ENCODE results near the gene AMBRA1. TPM values are rescaled to one million over a fixed set of nuclear protein-coding genes. Genes with fewer than 3 reads are reported as not detected.

The AMBRA1 gene
- total RNA-seq, 3 donors from 2014 or later (not counting 1 experiment from before 2014, with no cell fraction given): 41.3 to 52.7 (median 46.2) TPM

GRCh38 chr11:46350695-46351094, 243.1 kb downstream of the AMBRA1 start:
- H3K4me3 ChIP-seq (ENCODE audit: low read length): no peak overlapping the region
- no peak for DNase-seq
- 78% methylated on average over 2 of the region's 3 CpGs for WGBS (ENCODE audit: insufficient coverage)
- peak overlapping the region; percentile 41 for H3K27ac ChIP-seq (ENCODE audit: low read length)
- H3K36me3 Mint-ChIP-seq: no peaks in the 10 kb centered on the region
- TF ChIP-seq CTCF (IDR thresholded peaks at IDR 0.05): no peak
- peak overlapping the region; percentile 84 to 87 for H3K27ac Mint-ChIP-seq
- no peaks in the 10 kb centered on the region for H3K27me3 Mint-ChIP-seq (ENCODE audit: low read depth in 2 of 2)
- H3K9me3 Mint-ChIP-seq: no peaks in the 10 kb centered on the region
- ATAC-seq: no peak
- no peaks in the 10 kb centered on the region for H3K9me3 ChIP-seq (ENCODE audit: control insufficient read depth, insufficient read depth, low read length)
- H3K4me3 Mint-ChIP-seq: peak overlapping the region; percentile 78
- peaks cover 88% of the 10 kb centered on the region for H3K4me1 ChIP-seq (ENCODE audit: control insufficient read depth, insufficient read depth, low read length)
- intact Hi-C loops (cut with micrococcal nuclease): no loop called here
- no peaks in the 10 kb centered on the region for H3K27me3 ChIP-seq (ENCODE audit: control insufficient read depth, insufficient read depth, low read length)
- peaks cover 23% of the 10 kb centered on the region for H3K36me3 ChIP-seq (ENCODE audit: control insufficient read depth, insufficient read depth, low read length)
- H3K4me1 Mint-ChIP-seq: peaks cover 73 to 82% of the 10 kb centered on the region in 2 donors

- Histone ChIP-seq H3K36me3 (ENCODE audit: control insufficient read depth, insufficient read depth, low read length) (peaks cover 19% of the 10 kb centered on the region), H3K4me1 (ENCODE audit: control insufficient read depth, insufficient read depth, low read length) (peaks cover 86% of the 10 kb centered on the region), H3K9me3 (ENCODE audit: control insufficient read depth, insufficient read depth, low read length) (no peaks in the 10 kb centered on the region), H3K4me3 (ENCODE audit: low read length) (peak overlapping the region; percentile 93), H3K27ac (ENCODE audit: low read length) (peak overlapping the region; percentile 41), H3K27me3 (ENCODE audit: control insufficient read depth, insufficient read depth, low read length) (no peaks in the 10 kb centered on the region)
- H3K4me1 Mint-ChIP-seq: peaks cover 72 to 81% of the 10 kb centered on the region in 2 donors
- WGBS (ENCODE audit: insufficient coverage): 7% methylated on average over 18 of the region's 18 CpGs
- intact Hi-C loops (cut with micrococcal nuclease): loop anchor here (2.0 to 10.0 kb wide), 5 partner anchors 34 to 352 kb away; partner anchors contain the start of genes ARHGAP1, ATG13, HARBI1 and MDK
- H3K27me3 Mint-ChIP-seq (ENCODE audit: low read depth in 2 of 2): no peaks in the 10 kb centered on the region
- peak overlapping the region; percentile 90 for H3K27ac Mint-ChIP-seq
- no peaks in the 10 kb centered on the region for H3K9me3 Mint-ChIP-seq
- peak; percentile 29 to 50 (median 48) for ATAC-seq
- peak overlapping the region; percentile 93 for H3K4me3 Mint-ChIP-seq
- no peak for TF ChIP-seq CTCF (IDR thresholded peaks at IDR 0.05)
- H3K36me3 Mint-ChIP-seq: no peaks in the 10 kb centered on the region
- DNase-seq: peak; percentile 56 to 79
Observed at GRCh38 chr11:46348566-46349401, 245.0 kb downstream of the AMBRA1 start.

DNA sequence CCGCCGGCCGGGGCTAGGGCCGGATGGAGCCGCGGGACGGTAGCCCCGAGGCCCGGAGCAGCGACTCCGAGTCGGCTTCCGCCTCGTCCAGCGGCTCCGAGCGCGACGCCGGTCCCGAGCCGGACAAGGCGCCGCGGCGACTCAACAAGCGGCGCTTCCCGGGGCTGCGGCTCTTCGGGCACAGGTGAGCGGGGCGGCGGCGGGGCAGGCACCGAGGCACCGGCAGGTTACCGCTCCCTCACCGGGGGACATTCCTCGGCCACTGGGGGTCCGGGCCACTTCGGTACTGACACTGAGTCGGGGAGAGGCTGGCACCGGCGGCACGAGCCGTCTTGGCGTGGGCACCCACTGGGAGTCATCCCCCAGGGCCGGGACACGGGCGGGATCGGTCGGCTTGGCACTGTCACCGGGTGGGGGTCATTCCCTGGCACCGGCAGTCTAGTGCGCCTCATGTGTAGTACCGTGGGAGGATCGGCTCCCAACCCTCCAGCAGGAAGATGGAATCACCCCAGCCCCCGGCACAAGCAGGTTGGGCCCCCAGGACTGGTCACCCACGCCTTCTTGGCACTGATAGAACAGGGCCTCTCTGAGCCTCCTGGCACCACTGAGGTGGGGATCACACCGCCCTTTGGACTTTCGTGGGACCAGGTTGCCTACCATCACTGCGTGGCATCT, 246.0 kb downstream of the AMBRA1 start:
- Histone ChIP-seq H3K4me3 (ENCODE audit: low read length) (peak overlapping the region; percentile 93), H3K27ac (ENCODE audit: low read length) (peak overlapping the region; percentile 41), H3K36me3 (ENCODE audit: control insufficient read depth, insufficient read depth, low read length) (peaks cover 12% of the 10 kb centered on the region), H3K9me3 (ENCODE audit: control insufficient read depth, insufficient read depth, low read length) (no peaks in the 10 kb centered on the region), H3K4me1 (ENCODE audit: control insufficient read depth, insufficient read depth, low read length) (peaks cover 76% of the 10 kb centered on the region), H3K27me3 (ENCODE audit: control insufficient read depth, insufficient read depth, low read length) (no peaks in the 10 kb centered on the region)
- Mint-ChIP-seq H3K4me3 (peak overlapping the region; percentile 93), H3K27me3 (ENCODE audit: low read depth in 2 of 2) (no peaks in the 10 kb centered on the region), H3K4me1 (peaks cover 64 to 71% of the 10 kb centered on the region in 2 donors), H3K27ac (peak overlapping the region; percentile 90), H3K36me3 (no peaks in the 10 kb centered on the region), H3K9me3 (no peaks in the 10 kb centered on the region)
- DNase-seq: peak in 1 of 2 donors; percentile 45
- intact Hi-C loops (cut with micrococcal nuclease): loop anchor here (1.0 to 10.0 kb wide), 6 partner anchors 20 to 353 kb away; partner anchors contain the start of genes ARHGAP1, ATG13, HARBI1 and MDK
- TF ChIP-seq CTCF (IDR thresholded peaks at IDR 0.05): no peak
- ATAC-seq: no peak
- WGBS (ENCODE audit: insufficient coverage): 4% methylated on average over 63 of the region's 63 CpGs

Measured in natural killer cell (primary cell).